Activated naive CD4-positive, alpha-beta T cell treated with anti-CD3 and anti-CD28 coated beads for 36 hours (primary cell): ENCODE results near the gene GJB6. TPM values are rescaled to one million over a fixed set of nuclear protein-coding genes. Genes with fewer than 3 reads are reported as not detected.

Source experiments
- CTCF ChIA-PET: fragments of 350-600 bp; sonication (Branson Sonifier 250); formaldehyde crosslinking; loops from one replicate; lab custom pipeline; 2021; ENCODE audit warnings: antibody characterized with exemption; lab: Charles Lee
- DNase-seq: peaks from one replicate; pipeline ENCODE4 v3.0.0-alpha.2; 2020
- H3K27ac Mint-ChIP-seq: one replicate; pipeline ENCODE4 v1.8.0; 2021; ENCODE audit warnings: mild to moderate bottlenecking, mixed read lengths
- H3K27me3 Mint-ChIP-seq: one replicate; pipeline ENCODE4 v1.8.0; 2021; ENCODE audit warnings: low read depth, mixed read lengths
- H3K36me3 Mint-ChIP-seq: one replicate; pipeline ENCODE4 v1.8.0; 2021; ENCODE audit warnings: low read depth, mixed read lengths
- H3K4me1 Mint-ChIP-seq: one replicate; pipeline ENCODE4 v1.8.0; 2021; ENCODE audit warnings: low read depth, mixed read lengths
- H3K4me3 Mint-ChIP-seq: one replicate; pipeline ENCODE4 v1.8.0; 2021; ENCODE audit warnings: mild to moderate bottlenecking, moderate library complexity, mixed read lengths
- H3K9me3 Mint-ChIP-seq: one replicate; pipeline ENCODE4 v1.8.0; 2021; ENCODE audit warnings: mixed read lengths
- intact Hi-C: fragments of 100-400 bp; cut with micrococcal nuclease; formaldehyde crosslinking; loops from one replicate; pipeline ENCODE4 v1.15.1; 2023
- total RNA-seq, 2 experiments: library from RNA; stranded (reverse); gene quantifications; one replicate each; pipeline ENCODE4 v1.2.3, GENCODE V29; 2021

GJB6 gene
- total RNA-seq, 2 experiments from 2014 or later = 0.30 to 0.50 TPM

DNA sequence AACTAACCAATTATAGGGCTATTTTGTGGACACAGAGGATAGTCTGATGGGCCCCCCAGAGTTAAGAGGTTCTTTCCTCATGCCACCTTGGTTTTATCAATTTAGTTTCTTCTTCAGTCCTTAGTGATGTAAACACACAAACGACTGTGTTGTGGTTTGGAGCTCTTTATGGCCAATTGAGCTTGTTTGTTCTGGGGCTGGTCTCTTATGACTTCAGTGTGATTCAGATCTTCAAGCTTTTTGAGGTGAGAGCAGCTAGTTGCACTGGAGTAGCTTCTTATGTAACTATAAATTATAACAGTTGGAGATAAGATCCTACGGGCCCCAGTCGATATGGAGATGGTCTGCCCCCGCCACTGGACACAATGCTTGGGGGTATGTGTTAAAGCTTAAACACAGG is 22.0 kb upstream of the GJB6 start:
- intact Hi-C loops = no loop called here
- H3K4me1 Mint-ChIP-seq = no peaks in the 10 kb centered on the region
- H3K27me3 Mint-ChIP-seq = no peaks in the 10 kb centered on the region
- DNase-seq = no peak
- no peak overlapping the region for H3K4me3 Mint-ChIP-seq
- CTCF ChIA-PET = no interaction called here
- no peak overlapping the region for H3K27ac Mint-ChIP-seq
- no peaks in the 10 kb centered on the region for H3K36me3 Mint-ChIP-seq
- no peaks in the 10 kb centered on the region for H3K9me3 Mint-ChIP-seq

DNA sequence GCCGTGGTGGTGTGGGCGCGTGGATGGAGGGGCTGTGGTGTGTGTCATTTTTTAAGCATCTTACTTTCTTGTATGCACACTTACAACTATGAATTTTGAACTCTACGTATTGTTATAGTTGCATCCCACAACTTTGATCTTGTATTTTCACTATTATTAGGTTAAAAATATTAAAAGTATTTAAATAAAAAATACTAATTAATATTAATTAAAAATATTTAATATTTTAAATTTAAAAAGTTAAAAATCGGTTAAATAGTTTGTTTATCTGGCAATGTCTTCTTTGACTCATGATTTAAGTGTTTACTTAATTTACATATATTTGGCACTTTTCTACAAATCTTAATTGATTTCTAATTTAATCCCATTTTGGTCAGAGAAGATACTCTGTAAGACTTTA is 17.8 kb upstream of the GJB6 start:
- Mint-ChIP-seq H3K4me3 (no peak overlapping the region), H3K27me3 (no peaks in the 10 kb centered on the region), H3K4me1 (no peaks in the 10 kb centered on the region), H3K9me3 (no peaks in the 10 kb centered on the region), H3K27ac (no peak overlapping the region), H3K36me3 (no peaks in the 10 kb centered on the region)
- intact Hi-C loops = no loop called here
- DNase-seq = no peak
- CTCF ChIA-PET = no interaction called here

DNA sequence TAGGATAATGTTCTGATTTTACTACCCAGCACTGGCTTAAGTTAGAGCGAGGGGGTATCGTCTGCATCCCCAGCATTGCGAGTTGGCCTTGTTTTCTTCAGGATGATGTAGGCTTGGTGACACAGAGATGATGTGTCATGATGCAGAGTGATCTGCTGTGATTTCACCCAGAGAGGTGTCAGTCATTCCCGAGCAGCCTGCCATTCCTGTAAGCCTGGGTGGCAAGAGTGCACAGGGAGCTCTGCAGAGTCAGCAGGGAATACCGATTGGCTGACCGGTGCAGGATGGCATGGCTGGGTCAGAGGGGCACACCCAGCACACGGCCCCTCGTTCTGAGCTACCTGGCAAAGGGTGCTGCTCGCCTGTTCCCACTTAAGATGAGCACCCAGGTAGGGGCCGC is 15.8 kb upstream of the GJB6 start:
- intact Hi-C loops = no loop called here
- no peaks in the 10 kb centered on the region for H3K27me3 Mint-ChIP-seq
- CTCF ChIA-PET = interaction anchor here (0.5 kb wide), 1 partner anchor 489 kb away, joined by 4 read pairs; no protein-coding TSS in a partner anchor
- H3K9me3 Mint-ChIP-seq = no peaks in the 10 kb centered on the region
- no peak for DNase-seq
- H3K36me3 Mint-ChIP-seq = no peaks in the 10 kb centered on the region
- H3K4me1 Mint-ChIP-seq = no peaks in the 10 kb centered on the region
- no peak overlapping the region for H3K4me3 Mint-ChIP-seq
- H3K27ac Mint-ChIP-seq = no peak overlapping the region

DNA sequence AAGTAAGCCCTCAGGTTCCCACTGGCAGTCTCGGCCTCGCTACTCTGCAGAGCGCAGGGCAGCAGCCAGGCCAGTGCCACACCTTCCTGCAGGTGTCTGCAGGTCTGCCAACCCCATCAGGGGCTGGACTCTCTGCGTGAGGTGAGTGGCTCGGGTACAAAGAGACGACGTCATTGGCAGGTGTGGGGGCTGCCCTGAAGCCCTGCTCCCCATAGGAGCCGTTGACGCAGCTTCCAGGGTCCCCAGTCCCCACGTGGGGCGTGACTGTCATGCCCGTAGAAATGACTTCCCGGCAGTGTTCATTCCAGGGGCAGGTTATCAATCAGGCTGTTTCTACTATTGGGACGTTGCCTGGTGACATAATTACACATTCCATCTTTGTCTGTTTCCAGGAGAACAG is 15.3 kb upstream of the GJB6 start:
- H3K9me3 Mint-ChIP-seq = no peaks in the 10 kb centered on the region
- no peaks in the 10 kb centered on the region for H3K4me1 Mint-ChIP-seq
- H3K27ac Mint-ChIP-seq = no peak overlapping the region
- CTCF ChIA-PET = interaction anchor here (0.5 kb wide), 1 partner anchor 489 kb away, joined by 4 read pairs; no protein-coding TSS in a partner anchor
- no peak for DNase-seq
- H3K36me3 Mint-ChIP-seq = no peaks in the 10 kb centered on the region
- no peak overlapping the region for H3K4me3 Mint-ChIP-seq
- intact Hi-C loops = no loop called here
- no peaks in the 10 kb centered on the region for H3K27me3 Mint-ChIP-seq

GRCh38 chr13:20241593-20241992 is 9.5 kb upstream of the GJB6 start:
- no peaks in the 10 kb centered on the region for H3K4me1 Mint-ChIP-seq
- H3K36me3 Mint-ChIP-seq = no peaks in the 10 kb centered on the region
- no peak overlapping the region for H3K4me3 Mint-ChIP-seq
- no peak overlapping the region for H3K27ac Mint-ChIP-seq
- DNase-seq = no peak
- peaks cover 2% of the 10 kb centered on the region for H3K27me3 Mint-ChIP-seq
- intact Hi-C loops = no loop called here
- CTCF ChIA-PET = no interaction called here
- H3K9me3 Mint-ChIP-seq = no peaks in the 10 kb centered on the region

GRCh38 chr13:20239748-20240147 is 7.6 kb upstream of the GJB6 start:
- DNase-seq = no peak
- Mint-ChIP-seq H3K4me1 (no peaks in the 10 kb centered on the region), H3K4me3 (no peak overlapping the region), H3K27ac (no peak overlapping the region), H3K27me3 (peaks cover 2% of the 10 kb centered on the region), H3K9me3 (no peaks in the 10 kb centered on the region), H3K36me3 (no peaks in the 10 kb centered on the region)
- intact Hi-C loops = no loop called here
- CTCF ChIA-PET = no interaction called here

DNA sequence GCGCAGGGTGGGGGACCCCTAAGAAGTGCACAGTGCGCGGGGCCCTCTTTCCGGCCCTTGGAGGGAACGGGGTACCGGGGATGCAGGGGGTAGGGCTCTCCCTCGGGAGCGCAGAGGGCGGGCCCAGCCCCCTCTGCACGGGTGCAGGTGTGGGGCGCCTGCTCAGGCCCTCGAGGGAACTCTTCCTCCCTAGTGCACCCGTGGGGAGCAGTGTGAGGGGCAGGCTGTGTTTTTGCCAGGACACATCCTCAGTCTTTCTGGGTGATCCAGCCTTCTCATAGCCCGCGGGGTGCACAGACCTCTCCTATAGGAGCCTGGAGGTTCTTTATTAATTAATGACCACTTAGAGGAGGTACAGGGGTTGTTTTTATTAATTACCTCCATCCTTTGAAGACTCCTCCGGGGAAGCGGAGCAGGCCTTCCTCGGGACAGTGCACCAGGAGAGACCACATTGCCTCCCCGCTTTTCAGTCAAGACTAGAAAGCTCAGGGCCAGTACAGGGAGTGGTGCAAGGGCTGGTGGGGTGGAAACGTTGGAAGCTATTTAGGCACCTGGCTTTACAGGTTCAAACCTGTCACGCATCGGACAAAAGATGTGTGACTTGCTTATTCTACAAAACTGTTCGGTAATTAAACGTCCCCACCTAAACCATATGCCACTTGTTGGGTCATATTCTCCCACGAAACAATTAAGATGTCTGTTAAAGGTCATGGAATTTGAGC is 598 bp upstream of the GJB6 start:
- Mint-ChIP-seq H3K4me1 (peaks cover 8% of the 10 kb centered on the region), H3K4me3 (peak overlapping the region; percentile 2), H3K27me3 (peaks cover 21% of the 10 kb centered on the region), H3K9me3 (no peaks in the 10 kb centered on the region), H3K27ac (no peak overlapping the region), H3K36me3 (no peaks in the 10 kb centered on the region)
- CTCF ChIA-PET = interaction anchor here (1.0 to 1.5 kb wide), 2 partner anchors 10 to 36 kb away, joined by 4 to 6 read pairs; no protein-coding TSS in a partner anchor
- intact Hi-C loops = no loop called here
- no peak for DNase-seq

DNA sequence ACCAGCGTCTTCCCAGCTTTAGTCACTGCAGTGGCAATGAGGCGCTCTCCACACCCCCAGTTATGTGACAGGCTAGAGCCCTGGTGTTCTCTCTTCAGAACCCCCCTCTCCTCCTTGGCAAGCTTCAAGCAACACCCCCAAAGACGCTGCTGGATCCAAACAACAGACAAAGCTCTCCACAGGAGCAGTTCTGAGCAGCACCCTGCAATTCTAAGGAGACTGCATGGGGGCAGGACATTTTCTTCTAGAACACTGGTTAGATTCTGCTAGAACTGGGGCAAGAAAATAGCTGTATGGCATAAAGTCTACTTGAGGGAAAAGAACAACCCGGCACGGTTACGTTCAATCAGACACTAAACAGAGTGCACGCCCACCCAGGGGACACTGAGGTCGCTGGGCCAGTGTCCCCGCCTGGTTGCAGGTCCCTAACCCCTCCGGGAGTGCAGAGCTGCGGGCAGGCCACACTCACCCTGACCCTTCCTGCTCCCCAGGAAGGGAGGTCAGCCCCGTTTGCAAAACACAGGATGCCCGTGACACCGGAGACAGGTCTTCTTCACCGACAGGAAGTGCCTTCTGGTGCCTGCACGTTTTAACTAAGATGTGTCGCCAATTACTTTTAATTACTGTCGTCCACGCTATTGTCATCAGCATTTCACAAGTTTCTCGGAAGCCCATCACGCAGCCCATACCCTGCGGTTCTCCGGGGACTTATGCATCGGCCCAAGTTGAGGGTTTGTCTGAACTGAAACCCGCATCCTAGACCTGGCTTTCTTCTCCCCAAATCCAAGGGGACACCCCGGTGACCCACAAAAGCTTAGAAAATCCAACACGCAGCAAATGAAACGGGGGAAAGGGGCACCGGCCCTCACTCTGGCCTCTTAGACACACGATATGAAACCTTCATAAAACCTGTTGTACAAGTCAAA is 943 bp downstream of the GJB6 start:
- Mint-ChIP-seq H3K4me1 (peaks cover 8% of the 10 kb centered on the region), H3K9me3 (no peaks in the 10 kb centered on the region), H3K27me3 (peaks cover 21% of the 10 kb centered on the region), H3K27ac (no peak overlapping the region), H3K4me3 (peak overlapping the region; percentile 71), H3K36me3 (no peaks in the 10 kb centered on the region)
- CTCF ChIA-PET = interaction anchor here (0.6 to 1.4 kb wide), 2 partner anchors 34 to 97 kb away, joined by 3 to 4 read pairs; no protein-coding TSS in a partner anchor
- intact Hi-C loops = no loop called here
- DNase-seq = peak; percentile 34

- Mint-ChIP-seq H3K27me3 (peaks cover 11% of the 10 kb centered on the region), H3K9me3 (no peaks in the 10 kb centered on the region), H3K27ac (no peak overlapping the region), H3K4me1 (peaks cover 8% of the 10 kb centered on the region), H3K36me3 (no peaks in the 10 kb centered on the region), H3K4me3 (no peak overlapping the region)
- intact Hi-C loops = no loop called here
- CTCF ChIA-PET = interaction anchor here (1.1 kb wide), 1 partner anchor 30 kb away, joined by 5 read pairs; no protein-coding TSS in a partner anchor
- DNase-seq = no peak
These were observed 4.4 kb downstream of the GJB6 start for GRCh38 chr13:20227730-20228129.

- CTCF ChIA-PET = no interaction called here
- intact Hi-C loops = no loop called here
These were observed 4.8 kb downstream of the GJB6 start for GRCh38 chr13:20227288-20227687.

GRCh38 chr13:20222553-20222952 is 9.6 kb downstream of the GJB6 start:
- no peak for DNase-seq
- peaks cover 17% of the 10 kb centered on the region for H3K4me1 Mint-ChIP-seq
- H3K27me3 Mint-ChIP-seq = no peaks in the 10 kb centered on the region
- H3K27ac Mint-ChIP-seq = no peak overlapping the region
- no peaks in the 10 kb centered on the region for H3K36me3 Mint-ChIP-seq
- no peaks in the 10 kb centered on the region for H3K9me3 Mint-ChIP-seq
- CTCF ChIA-PET = interaction anchor here (0.9 kb wide), 1 partner anchor 10 kb away, joined by 4 read pairs; no protein-coding TSS in a partner anchor
- intact Hi-C loops = no loop called here
- H3K4me3 Mint-ChIP-seq = no peak overlapping the region

More at GRCh38 chr13:20227288-20227687, 4.8 kb downstream of the GJB6 start:
- Mint-ChIP-seq H3K36me3 (no peaks in the 10 kb centered on the region), H3K4me1 (peaks cover 8% of the 10 kb centered on the region), H3K27me3 (peaks cover 10% of the 10 kb centered on the region), H3K27ac (no peak overlapping the region), H3K9me3 (no peaks in the 10 kb centered on the region), H3K4me3 (no peak overlapping the region)
- DNase-seq = no peak

DNA sequence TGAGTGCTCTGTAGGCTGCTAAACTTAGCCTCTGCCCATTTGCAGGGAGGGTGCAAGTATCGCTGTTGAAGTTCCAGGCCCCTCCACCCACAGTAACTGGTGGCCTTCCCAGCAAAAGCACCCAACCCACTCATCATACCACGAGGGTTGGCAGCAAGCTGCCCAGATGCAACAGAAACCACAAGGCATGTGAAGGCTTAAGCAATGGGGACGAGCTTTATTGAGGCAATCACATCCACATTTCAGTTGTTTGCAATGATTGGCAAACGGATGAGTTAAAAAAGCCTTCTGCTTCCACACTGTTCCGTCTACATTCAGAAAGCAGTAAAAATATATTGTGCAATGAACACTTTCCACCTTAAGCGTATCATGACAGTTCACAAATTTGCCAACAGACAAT is 10.3 kb downstream of the GJB6 start:
- Mint-ChIP-seq H3K9me3 (no peaks in the 10 kb centered on the region), H3K4me1 (peaks cover 17% of the 10 kb centered on the region), H3K36me3 (no peaks in the 10 kb centered on the region), H3K27ac (no peak overlapping the region), H3K4me3 (no peak overlapping the region), H3K27me3 (no peaks in the 10 kb centered on the region)
- DNase-seq = no peak
- CTCF ChIA-PET = no interaction called here
- intact Hi-C loops = no loop called here
